GM23248 (cell line): ENCODE measurements around the gene KRT222.

Experiments
- EZH2 ChIP-seq: fragments of 200-600 bp; sonication (generic); IDR thresholded peaks from 2 replicates; pipeline ENCODE4 v1.6.1; 2018; ENCODE audit warnings: antibody characterized with exemption, mild to moderate bottlenecking; ENCODE audit not compliant: insufficient read depth, poor library complexity, severe bottlenecking
- EZH2phosphoT487 ChIP-seq: fragments of 200-600 bp; sonication (generic); IDR thresholded peaks from 2 replicates; pipeline ENCODE4 v1.6.1; 2018; ENCODE audit warnings: antibody characterized with exemption, moderate library complexity, mild to moderate bottlenecking, low read depth; ENCODE audit not compliant: insufficient read depth

DNA sequence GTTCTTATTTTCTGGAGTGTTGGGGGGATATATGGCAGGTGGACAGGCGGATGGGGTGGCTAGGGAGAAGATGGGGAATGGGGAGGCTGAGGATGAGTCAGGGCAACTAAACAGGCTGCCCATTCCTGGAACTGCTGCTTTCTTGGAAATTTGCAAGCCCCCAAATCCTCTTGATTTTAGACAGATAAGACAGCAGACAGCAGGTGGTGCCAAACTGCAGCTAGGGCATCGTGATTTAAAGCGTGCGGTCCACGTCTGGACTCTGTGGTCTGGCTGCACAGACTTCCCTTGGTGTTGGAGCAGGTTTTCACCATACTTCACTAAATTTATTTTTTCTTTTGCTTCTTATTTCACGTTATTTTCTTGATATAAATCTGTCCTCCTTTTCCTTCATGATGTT, 49.5 kb upstream of the KRT222 start:
- TF ChIP-seq EZH2 (no peak), EZH2phosphoT487 (no peak)
